AG09319 (cell line): ENCODE data around the gene KDM3B.
"Not testable (repeated sequence)": the region's sequence is repeated elsewhere in the genome, so short reads cannot be mapped to it uniquely, and the experiment has no call there.

Experiments
- DNase-seq: peaks from one replicate; pipeline ENCODE4 v3.0.0-alpha.2; 2010; ENCODE audit warnings: low read depth; ENCODE audit errors: extremely low read depth
- TF ChIP-seq, protein P1 (sequence below): IDR thresholded peaks from 2 replicates; pipeline ENCODE4 v1.5.1; 2011; ENCODE audit warnings: low read depth, mild to moderate bottlenecking, inconsistent platforms, low read length, moderate library complexity

The KDM3B gene, protein sequence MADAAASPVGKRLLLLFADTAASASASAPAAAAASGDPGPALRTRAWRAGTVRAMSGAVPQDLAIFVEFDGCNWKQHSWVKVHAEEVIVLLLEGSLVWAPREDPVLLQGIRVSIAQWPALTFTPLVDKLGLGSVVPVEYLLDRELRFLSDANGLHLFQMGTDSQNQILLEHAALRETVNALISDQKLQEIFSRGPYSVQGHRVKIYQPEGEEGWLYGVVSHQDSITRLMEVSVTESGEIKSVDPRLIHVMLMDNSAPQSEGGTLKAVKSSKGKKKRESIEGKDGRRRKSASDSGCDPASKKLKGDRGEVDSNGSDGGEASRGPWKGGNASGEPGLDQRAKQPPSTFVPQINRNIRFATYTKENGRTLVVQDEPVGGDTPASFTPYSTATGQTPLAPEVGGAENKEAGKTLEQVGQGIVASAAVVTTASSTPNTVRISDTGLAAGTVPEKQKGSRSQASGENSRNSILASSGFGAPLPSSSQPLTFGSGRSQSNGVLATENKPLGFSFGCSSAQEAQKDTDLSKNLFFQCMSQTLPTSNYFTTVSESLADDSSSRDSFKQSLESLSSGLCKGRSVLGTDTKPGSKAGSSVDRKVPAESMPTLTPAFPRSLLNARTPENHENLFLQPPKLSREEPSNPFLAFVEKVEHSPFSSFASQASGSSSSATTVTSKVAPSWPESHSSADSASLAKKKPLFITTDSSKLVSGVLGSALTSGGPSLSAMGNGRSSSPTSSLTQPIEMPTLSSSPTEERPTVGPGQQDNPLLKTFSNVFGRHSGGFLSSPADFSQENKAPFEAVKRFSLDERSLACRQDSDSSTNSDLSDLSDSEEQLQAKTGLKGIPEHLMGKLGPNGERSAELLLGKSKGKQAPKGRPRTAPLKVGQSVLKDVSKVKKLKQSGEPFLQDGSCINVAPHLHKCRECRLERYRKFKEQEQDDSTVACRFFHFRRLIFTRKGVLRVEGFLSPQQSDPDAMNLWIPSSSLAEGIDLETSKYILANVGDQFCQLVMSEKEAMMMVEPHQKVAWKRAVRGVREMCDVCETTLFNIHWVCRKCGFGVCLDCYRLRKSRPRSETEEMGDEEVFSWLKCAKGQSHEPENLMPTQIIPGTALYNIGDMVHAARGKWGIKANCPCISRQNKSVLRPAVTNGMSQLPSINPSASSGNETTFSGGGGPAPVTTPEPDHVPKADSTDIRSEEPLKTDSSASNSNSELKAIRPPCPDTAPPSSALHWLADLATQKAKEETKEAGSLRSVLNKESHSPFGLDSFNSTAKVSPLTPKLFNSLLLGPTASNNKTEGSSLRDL (N-terminal part only)

DNA sequence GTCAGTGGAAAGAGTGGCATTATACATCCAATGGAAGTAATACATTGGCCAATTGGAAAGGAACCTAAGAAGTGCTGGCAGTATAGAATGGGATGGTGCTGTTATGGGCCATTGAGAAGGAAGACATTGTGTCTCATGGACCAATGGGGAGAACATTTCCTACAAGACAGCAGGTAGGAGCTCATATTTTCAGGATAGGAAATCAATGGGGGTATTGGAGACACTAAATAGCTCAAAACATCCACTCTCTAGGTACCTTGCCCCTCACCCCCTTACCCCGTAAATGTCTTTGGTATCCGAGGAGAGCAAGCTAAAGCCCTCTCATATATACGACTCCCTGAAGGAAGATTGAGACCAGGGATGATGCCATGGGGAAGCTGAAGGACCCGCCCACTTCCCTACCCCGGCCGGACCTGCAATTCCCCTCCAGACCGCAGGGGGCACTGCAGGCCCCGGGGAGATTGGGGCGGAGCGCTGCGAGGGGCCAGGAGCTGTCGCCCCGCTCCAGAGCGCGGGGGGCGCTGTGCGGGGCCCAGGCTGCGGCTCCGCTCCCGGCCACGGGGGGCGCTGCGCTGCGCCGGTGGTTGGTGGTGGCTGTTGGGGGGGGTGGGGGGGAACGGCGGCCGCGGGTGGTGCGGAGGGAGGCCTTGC is at the start of gene KDM3B:
Gene KDM3B (plus strand): TSS at position 615 of the 651 bp plus-strand sequence. CDS start 111 bp downstream, outside the sequence.
- peak; percentile 52 for DNase-seq
- TF ChIP-seq, protein P1, sequence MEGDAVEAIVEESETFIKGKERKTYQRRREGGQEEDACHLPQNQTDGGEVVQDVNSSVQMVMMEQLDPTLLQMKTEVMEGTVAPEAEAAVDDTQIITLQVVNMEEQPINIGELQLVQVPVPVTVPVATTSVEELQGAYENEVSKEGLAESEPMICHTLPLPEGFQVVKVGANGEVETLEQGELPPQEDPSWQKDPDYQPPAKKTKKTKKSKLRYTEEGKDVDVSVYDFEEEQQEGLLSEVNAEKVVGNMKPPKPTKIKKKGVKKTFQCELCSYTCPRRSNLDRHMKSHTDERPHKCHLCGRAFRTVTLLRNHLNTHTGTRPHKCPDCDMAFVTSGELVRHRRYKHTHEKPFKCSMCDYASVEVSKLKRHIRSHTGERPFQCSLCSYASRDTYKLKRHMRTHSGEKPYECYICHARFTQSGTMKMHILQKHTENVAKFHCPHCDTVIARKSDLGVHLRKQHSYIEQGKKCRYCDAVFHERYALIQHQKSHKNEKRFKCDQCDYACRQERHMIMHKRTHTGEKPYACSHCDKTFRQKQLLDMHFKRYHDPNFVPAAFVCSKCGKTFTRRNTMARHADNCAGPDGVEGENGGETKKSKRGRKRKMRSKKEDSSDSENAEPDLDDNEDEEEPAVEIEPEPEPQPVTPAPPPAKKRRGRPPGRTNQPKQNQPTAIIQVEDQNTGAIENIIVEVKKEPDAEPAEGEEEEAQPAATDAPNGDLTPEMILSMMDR, result peak; percentile 96

DNA sequence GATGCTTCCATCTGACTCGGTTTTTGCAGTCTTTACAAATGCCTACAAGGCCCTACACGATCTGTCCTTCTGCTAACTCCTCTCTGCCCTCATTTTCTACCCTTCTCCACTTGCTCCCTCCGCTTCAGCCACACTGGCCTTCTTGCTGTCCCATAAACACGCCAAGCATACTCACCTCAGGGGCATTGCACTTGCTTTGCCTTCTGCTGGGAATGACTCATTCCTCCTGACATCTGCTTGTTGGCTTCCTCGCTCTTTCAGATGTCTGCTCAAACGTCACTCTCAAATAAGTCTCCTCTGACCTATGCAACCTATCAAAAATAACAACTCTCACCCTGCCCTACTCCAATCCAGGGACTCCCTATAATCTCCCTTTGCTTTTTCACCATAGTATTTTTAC is 49.1 kb upstream of the KDM3B start:
- TF ChIP-seq, protein P1, result no peak
- no peak for DNase-seq

DNA sequence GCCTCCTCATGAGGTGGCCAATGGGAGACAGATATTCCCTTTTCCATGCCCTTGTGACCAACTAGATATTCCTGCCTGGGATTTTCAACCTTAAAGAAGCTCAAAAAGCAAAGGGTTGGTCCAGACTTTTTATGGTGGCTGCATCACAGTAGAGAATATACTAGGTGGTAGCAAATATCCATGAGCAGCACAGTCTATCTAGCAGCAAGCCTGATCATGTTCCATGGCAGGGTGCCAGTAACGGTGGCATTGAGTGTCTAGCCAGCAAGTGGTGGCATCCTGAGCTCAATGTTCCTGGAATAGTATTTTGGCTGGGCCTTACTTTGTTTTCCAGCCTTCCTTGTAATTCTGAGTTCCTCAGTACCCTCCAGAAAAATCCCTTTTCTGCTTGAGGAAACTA is 46.7 kb upstream of the KDM3B start:
- no peak for DNase-seq
- TF ChIP-seq, protein P1, result no peak

DNA sequence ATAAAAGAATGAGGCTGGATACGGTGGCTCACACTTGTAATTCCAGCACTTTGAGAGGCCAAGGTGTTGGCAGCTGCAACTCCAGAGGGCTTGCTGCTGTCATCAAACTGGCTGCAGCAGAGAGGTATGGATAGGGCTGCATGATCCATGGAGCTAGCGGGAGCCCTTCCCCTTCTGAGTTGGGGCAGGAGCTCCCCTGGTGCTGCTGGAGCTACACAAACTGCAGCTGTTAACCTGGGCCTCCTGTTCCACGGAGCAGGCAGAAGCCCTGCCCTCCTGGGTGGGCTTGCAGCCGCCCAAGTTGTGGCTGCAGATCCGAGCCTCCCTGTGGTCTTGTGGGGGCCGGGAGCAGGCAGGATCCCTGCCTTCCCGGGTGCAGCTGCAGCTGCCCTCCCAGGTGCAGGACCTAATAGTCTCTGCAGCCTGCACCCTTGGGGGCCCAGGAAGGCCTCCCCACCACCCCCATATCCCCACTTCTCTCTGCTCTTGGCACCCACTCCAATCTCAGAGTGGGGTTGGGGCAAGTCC is 36.7 kb upstream of the KDM3B start:
- TF ChIP-seq, protein P1, result no peak
- DNase-seq, result no peak

DNA sequence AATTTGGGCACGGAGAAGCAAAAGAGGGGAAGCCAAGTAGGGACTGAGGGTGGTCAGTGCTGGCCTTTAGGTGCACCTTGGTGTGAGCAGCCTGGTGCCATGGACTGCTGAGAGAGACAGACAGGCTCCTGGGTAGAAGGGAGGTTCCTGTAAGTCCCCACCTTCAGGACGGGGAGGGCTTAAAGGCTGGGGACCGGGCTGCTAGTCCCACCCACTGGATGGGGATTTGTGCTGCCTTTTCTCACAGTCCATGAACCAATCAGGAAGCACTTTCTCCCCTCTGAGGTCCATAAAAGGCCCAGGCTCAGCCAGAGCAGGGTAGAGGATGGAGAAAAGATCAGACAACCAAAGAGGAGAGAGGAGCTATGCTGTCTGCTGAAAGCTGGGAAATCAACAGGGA is 36.1 kb upstream of the KDM3B start:
- no peak for DNase-seq
- TF ChIP-seq, protein P1, result no peak

DNA sequence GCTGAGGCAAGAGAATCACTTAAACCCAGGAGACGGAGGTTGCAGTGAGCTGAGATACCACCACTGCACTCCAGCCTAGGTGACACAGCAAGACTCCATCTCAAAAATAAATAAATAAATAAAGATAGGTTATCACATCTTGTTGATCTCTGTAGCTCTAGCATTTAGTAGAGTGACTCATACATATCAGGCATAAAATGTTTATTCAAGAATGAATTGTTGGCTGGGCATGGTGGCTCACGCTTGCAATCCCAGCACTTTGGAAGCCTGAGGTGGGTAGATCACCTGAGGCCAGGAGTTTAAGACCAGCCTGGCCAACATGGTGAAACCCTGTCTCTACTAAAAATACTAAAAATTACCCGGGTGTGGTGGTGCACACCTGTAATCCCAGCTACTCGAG is 34.3 kb upstream of the KDM3B start:
- not testable (repeated sequence) for DNase-seq
